Lung microvascular endothelial cell (primary cell): Measurements from ENCODE around the gene PLP2. TPM values are rescaled to one million over a fixed set of nuclear protein-coding genes. Genes with fewer than 3 reads are reported as not detected.
"Not testable (repeated sequence)": the region's sequence is repeated elsewhere in the genome, so short reads cannot be mapped to it uniquely, and the experiment has no call there.

Experiments
- DNase-seq, 2 donors: peaks; one replicate each; pipeline versions ENCODE4 v3.0.0 to v3.0.0-alpha.2; 2010; ENCODE audit warnings: low read depth in 2 of 2
- total RNA-seq: library from RNA; depleted of rRNA; stranded (reverse); fragments of >200 nt; gene quantifications from 2 replicates; pipeline ENCODE4 v1.2.1, GENCODE V29; 2014

Gene PLP2
- total RNA-seq, result 6.7 and 12.6 TPM in 2 replicates

DNA sequence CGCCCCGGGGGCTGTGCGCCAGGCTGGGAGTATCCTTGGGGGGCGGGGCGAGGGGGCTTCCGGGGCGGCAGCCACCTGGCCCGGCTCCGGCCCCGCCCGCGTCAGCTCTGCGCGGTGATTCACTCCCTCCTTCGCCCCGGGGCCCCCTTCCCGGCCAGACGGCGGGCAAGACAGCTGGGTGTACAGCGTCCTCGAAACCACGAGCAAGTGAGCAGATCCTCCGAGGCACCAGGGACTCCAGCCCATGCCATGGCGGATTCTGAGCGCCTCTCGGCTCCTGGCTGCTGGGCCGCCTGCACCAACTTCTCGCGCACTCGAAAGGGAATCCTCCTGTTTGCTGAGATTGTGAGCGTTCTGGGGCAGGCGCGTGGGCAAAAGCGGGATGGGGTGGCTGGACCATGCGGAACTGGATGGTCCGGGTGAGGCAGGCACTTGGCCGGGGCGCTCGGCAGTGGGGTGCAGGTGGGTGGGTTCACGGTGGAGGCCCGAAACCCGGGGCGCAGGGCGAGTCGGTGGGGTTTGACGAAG lies at the start of gene PLP2:
TSS of gene PLP2 (plus strand) at position 147 of the 528 bp plus-strand sequence. CDS start at position 250, 103 bp downstream.
- peak; percentile 34 to 38 for DNase-seq

- DNase-seq, result no peak
These were observed 49.2 kb upstream of the PLP2 start for GRCh38 chrX:49122499-49122898.

- DNase-seq, result not testable (repeated sequence)
These were observed 43.9 kb upstream of the PLP2 start for GRCh38 chrX:49127742-49128258.

DNA sequence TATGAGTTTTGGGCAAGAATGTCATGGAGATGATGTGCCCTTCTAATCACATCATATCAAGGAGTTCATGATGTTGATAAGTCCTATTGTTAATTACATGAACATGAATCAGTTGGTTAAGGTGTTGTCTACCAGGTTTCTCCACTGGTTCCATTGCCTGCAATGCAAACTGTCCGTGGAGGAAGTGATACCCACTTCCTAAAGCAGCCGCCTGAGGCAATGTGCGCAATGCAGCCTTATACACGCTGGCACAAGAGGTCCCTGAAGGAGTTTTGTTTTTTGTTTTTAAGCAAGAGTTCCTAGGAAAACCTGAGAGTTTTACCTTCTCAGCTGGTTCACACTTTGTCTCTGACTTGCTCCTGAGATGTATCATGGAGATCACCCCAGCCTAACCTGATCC lies 42.3 kb upstream of the PLP2 start:
- no peak for DNase-seq

DNA sequence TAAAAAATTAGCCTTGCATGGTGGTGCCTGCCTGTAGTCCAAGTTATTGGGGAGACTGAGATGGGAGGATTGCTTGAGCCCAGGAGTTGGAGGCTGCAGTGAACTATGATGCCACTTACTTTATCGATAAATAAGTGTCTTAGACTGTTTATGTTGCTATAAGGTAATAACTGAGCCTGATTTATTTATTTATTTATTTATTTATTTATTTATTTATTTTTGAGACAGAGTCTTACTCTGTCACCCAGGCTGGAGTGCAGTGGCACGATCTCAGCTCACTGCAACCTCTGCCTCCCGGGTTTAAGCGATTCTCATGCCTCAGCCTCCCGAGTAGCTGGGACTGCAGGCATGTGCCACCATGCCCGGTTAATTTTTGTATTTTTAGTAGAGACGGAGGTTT lies 39.4 kb upstream of the PLP2 start:
- not testable (repeated sequence) for DNase-seq

GRCh38 chrX:49133759-49134158 lies 37.9 kb upstream of the PLP2 start:
- no peak for DNase-seq

DNA sequence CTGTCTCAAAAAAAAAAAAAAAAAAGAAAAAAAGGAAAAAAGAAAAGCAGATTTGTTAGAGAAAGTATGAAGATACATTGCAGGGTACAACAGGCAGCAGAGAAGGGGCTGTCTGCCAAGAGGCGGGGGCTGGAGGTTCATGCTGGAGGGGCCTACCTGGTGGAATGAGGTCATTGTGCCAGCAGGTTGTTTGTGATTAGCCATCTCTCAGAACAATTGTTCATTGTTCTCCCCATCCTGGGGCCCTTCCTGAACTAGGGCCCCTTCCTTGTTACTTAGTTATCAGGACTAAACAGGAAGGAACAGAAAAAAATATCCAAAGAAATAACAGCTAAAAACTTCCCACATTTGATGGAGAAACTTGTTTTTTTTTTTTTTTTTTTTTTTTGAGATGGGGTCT lies 34.2 kb upstream of the PLP2 start:
- peak; percentile 67 to 72 for DNase-seq

DNA sequence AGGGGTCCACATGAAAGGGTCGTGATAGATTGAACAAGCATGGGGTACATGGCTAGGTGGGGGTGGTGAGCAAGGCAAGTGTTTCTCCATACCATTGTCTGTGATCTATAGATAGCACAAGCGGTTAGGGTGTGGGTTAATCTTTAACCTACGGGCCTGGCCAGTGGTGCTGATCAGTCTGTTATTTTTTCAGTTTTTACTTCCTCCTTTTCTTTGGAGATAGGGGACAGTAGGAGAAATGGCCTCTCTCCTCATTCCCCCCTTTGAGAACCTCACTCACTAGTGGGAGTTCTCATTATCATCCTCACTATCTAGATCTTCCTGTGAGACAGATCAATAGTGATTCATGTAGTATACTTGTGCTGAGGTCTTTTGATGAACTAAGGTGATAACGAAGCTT lies 32.0 kb upstream of the PLP2 start:
- DNase-seq, result no peak

DNA sequence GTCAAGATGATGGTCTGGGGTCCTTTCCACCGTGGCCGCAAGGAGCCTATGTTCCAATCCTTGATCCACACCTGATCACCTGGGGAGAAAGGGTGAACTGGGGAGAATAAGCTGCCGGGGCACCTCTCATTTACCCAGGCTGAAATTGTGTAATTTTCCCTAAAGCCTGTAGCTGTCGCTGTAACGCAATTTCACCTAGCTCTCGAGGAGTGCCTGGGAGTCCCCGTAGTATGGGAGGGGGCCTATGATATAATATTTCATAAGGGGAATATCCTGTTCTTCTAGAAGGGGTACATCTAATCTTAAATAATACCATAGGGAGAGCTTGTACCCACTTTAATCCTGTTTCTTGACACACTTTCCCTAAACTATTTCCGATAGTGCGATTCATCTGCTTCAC lies 29.4 kb upstream of the PLP2 start:
- DNase-seq, result peak in 1 of 2 donors; percentile 30

DNA sequence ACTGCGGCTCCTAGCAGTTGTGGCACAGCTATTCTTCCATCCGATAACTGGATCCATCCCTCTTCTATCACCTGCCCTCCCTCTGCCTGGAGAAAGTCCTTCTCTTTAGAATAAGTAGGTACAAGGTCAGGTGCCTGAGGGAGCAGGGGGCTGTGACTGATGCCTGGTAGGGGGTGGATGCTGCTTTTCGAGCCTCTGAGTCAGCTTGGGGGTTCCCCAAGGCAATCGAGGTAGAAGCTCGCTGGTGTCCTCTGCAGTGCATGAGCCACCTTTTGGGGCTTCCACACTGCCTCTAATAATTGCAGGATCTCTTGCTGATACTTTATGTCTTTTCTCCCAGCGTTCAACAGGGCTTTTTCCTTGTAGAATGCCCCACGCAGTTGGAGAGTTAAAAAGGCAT lies 28.5 kb upstream of the PLP2 start:
- not testable (repeated sequence) for DNase-seq

- no peak for DNase-seq
These were observed 24.4 kb upstream of the PLP2 start for GRCh38 chrX:49147282-49147681.

- no peak for DNase-seq
These were observed 23.8 kb upstream of the PLP2 start for GRCh38 chrX:49147936-49148335.

GRCh38 chrX:49148390-49149100 lies 23.2 kb upstream of the PLP2 start:
- not testable (repeated sequence) for DNase-seq

GRCh38 chrX:49149291-49149690 lies 22.4 kb upstream of the PLP2 start:
- DNase-seq, result not testable (repeated sequence)

GRCh38 chrX:49153467-49153866 lies 18.2 kb upstream of the PLP2 start:
- no peak for DNase-seq

GRCh38 chrX:49155243-49155899 lies 16.3 kb upstream of the PLP2 start:
- peak in 1 of 2 donors; percentile 75 for DNase-seq

DNA sequence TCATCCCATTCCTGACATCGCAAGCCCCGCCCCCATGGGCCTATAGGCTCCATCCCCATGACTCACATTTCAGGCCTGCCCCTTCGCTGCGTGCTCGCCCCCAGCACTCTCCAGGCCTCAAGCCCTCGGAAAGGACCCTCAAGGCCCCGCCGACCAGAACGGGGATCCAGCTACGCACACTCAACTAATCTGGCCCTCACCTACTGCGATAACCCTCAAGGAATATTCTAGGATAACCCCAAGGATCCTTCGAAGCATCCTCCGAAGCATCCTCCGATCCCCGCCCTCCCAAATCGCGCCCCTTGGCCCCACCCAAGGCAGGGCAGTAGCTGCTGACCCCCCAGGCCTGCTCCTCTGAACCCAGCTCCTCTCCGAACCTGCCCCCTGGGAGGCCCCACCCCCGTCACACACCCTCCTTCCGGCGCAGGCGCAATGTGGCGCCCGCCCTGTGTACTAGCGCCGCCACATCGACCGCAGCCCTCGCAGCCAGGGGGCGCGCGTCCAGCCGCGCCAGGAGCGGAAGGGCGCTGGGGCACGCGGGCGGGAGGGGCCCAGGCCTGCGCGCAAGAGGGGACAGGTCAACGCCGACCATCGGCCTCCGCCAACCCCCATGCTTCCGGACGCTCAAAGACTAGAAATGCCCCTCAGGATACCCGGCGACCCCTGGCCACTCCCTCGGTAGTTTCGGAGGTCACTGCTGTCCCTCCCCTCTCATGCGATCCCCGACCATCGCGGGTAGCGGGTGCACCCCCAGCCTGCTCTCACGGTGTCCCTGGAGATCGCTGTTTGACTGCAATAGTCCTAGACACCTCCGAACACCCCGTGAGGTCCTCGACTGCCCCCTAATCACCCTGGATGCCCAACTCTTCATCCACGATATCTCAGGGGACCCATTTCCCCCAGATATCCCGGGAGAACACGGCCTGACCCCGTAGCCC lies 15.5 kb upstream of the PLP2 start:
- peak; percentile 88 to 89 for DNase-seq

GRCh38 chrX:49157194-49157593 lies 14.5 kb upstream of the PLP2 start:
- no peak for DNase-seq

DNA sequence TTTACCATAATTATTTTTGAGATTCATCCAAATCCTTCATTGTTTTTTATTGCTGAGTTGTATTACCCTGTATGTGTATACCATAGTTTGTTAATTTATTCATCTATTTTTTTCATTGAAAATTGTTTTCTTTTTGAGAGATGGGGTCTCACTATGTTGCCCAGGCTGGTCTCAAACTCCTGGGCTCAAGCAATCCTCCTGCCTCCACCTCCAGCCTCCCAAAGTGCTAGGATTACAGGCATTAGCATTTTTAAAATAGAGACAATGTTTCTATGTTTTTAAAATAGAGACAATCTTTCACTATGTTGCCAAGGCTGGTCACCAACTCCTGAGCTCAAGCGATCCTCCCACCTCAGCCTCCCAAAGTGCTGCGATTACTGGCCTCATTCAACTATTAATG lies 10.8 kb upstream of the PLP2 start:
- DNase-seq, result no peak

DNA sequence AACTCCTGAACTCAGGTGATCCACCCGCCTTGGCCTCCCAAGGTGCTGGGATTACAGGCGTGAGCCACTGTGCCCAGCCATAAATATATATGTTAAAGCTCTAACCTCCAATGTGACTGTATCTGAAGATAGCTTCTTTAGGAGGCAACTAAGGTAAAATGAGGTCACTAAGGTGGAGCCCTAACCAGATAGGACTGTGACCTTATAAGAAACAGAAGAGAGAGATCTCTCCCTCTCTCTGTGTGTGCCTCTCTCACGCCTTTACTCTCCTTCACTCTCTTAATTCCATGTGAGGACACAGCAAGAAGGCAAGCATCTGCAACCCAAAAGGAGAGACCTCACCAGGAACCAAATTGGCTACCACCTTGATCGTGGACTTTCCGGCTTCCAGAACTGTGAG lies 10.1 kb upstream of the PLP2 start:
- DNase-seq, result no peak

- no peak for DNase-seq
These were observed 9.1 kb upstream of the PLP2 start, which contains the start of gene MAGIX for GRCh38 chrX:49162620-49163019. Gene MAGIX (plus strand): TSS chrX:49162758. CDS start chrX:49162890, 132 bp downstream.
